ENCODE measurements around the gene LURAP1L.

LURAP1L gene

GRCh38 chr9:12813960-12814876, 39.4 kb downstream of the LURAP1L start:
- FAIRE-seq, result peak; percentile 14

GRCh38 chr9:12814877-12815237, 40.0 kb downstream of the LURAP1L start:
- no peak for FAIRE-seq

- FAIRE-seq, result no peak
These were observed 41.1 kb downstream of the LURAP1L start for GRCh38 chr9:12815888-12816287.

GRCh38 chr9:12816656-12817101, 41.9 kb downstream of the LURAP1L start:
- no peak for FAIRE-seq

- FAIRE-seq, result no peak
These were observed 42.9 kb downstream of the LURAP1L start for GRCh38 chr9:12817702-12818101.

GRCh38 chr9:12818431-12819000, 43.7 kb downstream of the LURAP1L start:
- FAIRE-seq, result no peak

GRCh38 chr9:12819436-12820185, 44.8 kb downstream of the LURAP1L start:
- no peak for FAIRE-seq

- FAIRE-seq, result no peak
These were observed 47.3 kb downstream of the LURAP1L start for GRCh38 chr9:12822111-12822510.

- no peak for FAIRE-seq
These were observed 52.2 kb downstream of the LURAP1L start for GRCh38 chr9:12826924-12827565.

GRCh38 chr9:12833701-12834100, 58.9 kb downstream of the LURAP1L start:
- no peak for FAIRE-seq

- no peak for FAIRE-seq
These were observed 63.7 kb downstream of the LURAP1L start for GRCh38 chr9:12838546-12838945.

- FAIRE-seq, result no peak
These were observed 68.9 kb downstream of the LURAP1L start for GRCh38 chr9:12843735-12844134.

- no peak for FAIRE-seq
These were observed 71.2 kb downstream of the LURAP1L start for GRCh38 chr9:12846035-12846434.

GRCh38 chr9:12847561-12847960, 72.7 kb downstream of the LURAP1L start:
- no peak for FAIRE-seq

- FAIRE-seq, result peak; percentile 28
These were observed 74.7 kb downstream of the LURAP1L start for GRCh38 chr9:12849486-12850003.

- FAIRE-seq, result no peak
These were observed 76.7 kb downstream of the LURAP1L start for GRCh38 chr9:12851341-12852090.

- FAIRE-seq, result no peak
These were observed 78.2 kb downstream of the LURAP1L start for GRCh38 chr9:12853051-12853450.

- FAIRE-seq, result no peak
These were observed 79.4 kb downstream of the LURAP1L start for GRCh38 chr9:12854221-12854620.

GRCh38 chr9:12855066-12855465, 80.2 kb downstream of the LURAP1L start:
- no peak for FAIRE-seq

GRCh38 chr9:12856603-12857002, 81.8 kb downstream of the LURAP1L start:
- FAIRE-seq, result no peak

GRCh38 chr9:12859704-12860251, 85.0 kb downstream of the LURAP1L start:
- FAIRE-seq, result no peak

GRCh38 chr9:12860998-12861397, 86.2 kb downstream of the LURAP1L start:
- FAIRE-seq, result no peak
